Body of pancreas (tissue), 4 donors: ENCODE results near the gene ZNF518A.

Experiments used
- POLR2A ChIP-seq, 3 donors: fragments of 450-650 bp; IDR thresholded peaks; one replicate each; pipeline ENCODE4 v1.6.1; 2016; ENCODE audit warnings: antibody characterized with exemption in 3 of 3, mild to moderate bottlenecking in 2 of 3
- TF ChIP-seq, protein P1 (sequence below), 7 experiments: fragments of 450-650 bp in 4 of 7; fragments of 200-600 bp in 3 of 7; sonication (generic) in 3 of 7; IDR thresholded peaks; one replicate each; pipeline ENCODE4 v1.5.1; 2016 to 2019; ENCODE audit warnings: antibody characterized with exemption in 7 of 7

- TF ChIP-seq, protein P1, sequence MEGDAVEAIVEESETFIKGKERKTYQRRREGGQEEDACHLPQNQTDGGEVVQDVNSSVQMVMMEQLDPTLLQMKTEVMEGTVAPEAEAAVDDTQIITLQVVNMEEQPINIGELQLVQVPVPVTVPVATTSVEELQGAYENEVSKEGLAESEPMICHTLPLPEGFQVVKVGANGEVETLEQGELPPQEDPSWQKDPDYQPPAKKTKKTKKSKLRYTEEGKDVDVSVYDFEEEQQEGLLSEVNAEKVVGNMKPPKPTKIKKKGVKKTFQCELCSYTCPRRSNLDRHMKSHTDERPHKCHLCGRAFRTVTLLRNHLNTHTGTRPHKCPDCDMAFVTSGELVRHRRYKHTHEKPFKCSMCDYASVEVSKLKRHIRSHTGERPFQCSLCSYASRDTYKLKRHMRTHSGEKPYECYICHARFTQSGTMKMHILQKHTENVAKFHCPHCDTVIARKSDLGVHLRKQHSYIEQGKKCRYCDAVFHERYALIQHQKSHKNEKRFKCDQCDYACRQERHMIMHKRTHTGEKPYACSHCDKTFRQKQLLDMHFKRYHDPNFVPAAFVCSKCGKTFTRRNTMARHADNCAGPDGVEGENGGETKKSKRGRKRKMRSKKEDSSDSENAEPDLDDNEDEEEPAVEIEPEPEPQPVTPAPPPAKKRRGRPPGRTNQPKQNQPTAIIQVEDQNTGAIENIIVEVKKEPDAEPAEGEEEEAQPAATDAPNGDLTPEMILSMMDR (IDR thresholded peaks at IDR 0.05), result no peak
- no peak for TF ChIP-seq POLR2A (IDR thresholded peaks at IDR 0.05)
Measured at GRCh38 chr10:96208946-96209345, 78.8 kb downstream of the ZNF518A start.
